GM21786 (cell line): Measurements from ENCODE around the gene FSCN2.
"Not testable (repeated sequence)": the region's sequence is repeated elsewhere in the genome, so short reads cannot be mapped to it uniquely, and the experiment has no call there.

Source experiments
- ATAC-seq: cut with Tn5 transposase; IDR thresholded peaks from one replicate; pipeline ENCODE4 v1.9.1; 2021; ENCODE audit not compliant: unreplicated experiment

Gene FSCN2

DNA sequence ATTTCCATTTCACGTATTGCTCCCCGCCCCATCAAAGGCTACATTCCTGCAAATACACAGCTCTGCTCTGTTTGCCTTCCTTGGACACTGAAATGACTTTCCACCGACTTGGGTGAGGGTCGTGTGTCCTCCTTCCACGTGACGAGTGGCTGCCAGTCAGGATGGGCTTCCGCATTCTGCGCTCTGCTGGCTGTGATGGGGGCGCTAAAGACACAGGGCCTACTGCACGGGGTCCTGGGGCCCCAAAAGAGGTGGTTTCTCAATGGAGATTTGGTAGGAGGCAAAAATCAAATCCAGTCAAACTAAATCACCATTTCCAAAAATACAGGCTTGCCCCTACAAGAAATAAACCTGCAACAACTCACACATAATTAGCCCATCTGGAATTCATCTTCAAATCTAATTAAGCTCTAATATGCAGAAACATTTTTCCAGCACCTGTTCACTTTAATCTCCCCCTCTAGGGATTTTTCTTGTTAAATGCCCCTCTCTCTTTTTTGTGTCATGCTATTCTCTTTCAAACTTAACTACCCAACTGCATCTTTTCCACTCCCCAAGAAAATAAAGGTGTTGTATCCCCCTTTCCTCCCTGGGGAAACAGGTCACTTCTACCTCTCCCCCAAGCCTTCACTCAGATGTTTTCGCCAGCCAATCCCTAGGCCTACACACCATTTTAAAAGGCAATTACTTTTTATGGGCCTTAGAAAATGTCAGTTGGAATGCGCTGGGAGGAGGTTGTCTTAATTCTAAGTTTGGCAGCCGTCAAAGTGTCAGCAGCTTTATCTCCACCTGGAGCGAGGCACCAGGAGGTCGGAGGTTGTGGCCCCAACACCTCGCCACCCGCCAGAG is 45.8 kb downstream of the FSCN2 start:
- no peak for ATAC-seq

DNA sequence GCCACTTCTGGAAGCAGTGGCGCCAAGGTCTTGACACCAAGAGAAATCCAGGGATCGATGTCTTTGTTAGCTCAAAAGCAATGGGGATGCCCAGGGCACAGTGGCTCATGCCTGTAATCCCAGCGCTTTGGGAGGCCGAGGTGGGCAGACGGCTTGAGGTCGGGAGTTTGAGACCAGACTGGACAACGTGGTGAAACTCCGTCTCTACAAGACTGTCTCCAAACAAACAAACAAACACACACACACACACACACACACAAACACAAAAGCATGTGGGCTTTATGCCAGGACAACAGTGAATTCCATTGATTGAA is 46.4 kb downstream of the FSCN2 start:
- ATAC-seq = no peak

DNA sequence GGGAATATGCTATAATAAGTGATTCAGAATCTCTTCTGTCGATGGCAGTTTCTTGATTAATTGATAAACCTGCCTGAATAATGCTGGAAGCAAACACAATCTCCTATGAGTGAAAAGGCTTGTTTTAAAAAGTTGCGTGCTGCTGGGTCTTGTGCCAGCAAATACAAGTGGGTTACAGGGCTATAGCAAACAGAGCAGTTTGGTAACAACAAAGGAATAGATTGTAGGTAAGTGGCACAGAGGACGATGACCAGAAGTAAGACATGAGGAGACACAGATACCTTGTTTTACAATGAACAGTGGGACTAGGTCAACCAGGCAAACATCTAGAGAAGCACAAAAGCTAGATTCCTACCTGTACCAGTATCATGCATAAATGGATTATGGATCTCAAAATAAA is 47.7 kb downstream of the FSCN2 start:
- ATAC-seq = no peak

DNA sequence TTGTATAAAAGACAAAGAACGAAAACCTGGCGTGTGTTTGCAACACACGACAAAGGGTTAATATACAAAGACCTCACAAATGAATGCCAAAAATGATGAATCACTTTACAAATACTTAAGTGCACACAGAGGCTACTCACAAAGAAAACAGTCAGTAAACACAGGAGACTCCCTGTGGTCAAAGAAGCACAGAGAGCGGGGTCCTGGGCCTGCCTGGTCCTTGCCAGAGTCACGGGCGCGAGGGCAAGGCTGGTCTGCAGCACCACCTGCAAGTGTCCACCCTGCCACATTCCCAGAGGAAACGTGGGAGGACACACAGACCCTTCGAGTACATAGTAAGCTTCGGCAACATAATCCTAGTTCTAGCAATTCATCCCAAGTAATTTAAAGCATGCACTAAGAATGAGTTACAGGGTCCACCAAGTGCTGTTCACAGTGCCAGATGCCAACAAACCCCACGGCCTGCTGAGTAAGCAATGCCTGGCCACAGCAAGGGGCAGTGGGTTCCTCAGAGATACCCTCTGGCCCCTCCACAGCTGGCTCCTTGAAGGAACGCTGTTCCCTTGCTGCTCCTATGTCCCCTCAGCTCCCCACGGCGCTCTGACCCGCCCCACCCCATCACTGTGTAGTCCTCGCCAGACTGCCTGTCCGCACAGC is 48.6 kb downstream of the FSCN2 start:
- ATAC-seq = no peak

DNA sequence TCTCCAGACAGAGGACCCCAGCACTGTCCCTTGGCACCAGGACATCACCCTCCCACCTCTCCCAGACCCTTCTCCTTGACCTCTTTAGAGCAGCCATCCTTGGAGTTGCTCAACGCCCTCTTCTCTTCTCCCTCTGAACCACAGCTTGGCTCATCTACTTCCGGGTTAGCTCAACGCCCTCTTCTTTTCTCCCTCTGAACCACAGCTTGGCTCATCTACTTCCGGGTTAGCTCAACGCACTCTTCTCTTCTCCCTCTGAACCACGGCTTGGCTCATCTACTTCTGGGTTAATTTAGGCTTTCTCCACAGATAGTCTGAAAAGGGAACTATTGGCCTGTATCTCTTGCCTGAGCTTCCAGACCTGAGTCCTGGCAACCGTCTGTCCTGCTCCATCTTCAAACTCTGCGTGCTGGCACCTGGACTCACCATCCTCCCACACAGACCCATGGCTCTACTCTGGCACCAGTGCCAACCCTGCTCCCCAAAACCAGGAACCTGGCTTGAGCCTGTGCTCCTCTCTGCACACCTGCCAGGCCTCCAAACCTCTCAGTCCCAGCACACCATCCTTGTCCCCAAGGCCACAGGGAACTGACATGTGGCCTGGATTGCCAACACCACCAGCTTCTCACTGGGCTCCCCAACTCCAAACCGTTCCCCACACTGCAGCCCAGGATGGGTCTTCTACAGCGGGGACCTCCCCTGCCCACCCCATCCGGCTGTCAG is 49.3 kb downstream of the FSCN2 start:
- no peak for ATAC-seq

DNA sequence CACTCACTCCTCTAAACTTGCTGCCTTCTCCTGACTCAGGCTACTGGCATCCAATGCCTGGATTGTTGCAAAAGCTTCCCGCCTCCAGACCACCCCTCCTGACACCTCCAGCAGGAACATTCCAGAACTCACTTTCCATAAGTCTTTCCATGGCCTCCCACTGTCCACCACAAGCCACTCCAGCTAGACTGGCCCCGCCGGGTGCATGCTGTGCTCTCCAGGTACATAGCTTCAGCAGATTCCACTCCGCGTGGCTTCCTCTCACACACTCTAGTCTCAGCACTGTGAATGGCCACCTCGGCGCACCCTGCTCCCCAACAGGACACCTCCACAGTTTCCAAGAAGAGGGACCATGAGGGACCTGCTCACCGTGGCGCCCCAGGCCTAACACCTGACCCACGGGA is 49.9 kb downstream of the FSCN2 start:
- no peak for ATAC-seq

DNA sequence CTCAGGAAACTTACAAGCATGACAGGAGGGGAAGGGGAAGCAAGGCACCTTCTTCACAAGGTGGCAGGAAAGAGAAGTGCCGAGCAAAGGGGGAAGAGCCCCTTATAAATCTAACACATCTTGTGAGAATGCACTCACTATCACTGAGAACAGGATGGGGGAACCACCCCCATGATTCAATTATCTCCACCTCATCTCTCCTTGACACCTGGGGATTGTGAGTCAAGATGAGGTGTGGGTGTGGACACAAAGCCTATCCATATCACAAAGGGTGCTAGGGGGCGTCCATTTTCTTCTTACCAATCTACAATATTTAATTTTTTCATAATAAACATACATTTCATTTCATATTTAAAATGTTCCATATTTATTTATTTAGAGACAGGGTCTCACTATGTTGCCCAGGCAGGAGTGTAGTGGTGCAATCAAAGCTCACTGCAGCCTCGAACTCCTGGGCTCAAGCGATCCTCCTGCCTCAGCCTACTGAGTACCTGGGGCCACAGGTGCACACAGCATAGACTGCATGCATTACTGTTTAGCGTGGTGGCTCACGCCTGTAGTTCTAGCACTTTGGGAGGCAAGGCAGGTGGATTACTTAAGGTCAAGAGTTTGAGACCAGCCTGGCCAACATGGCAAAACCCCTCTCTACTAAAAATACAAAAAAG is 50.5 kb downstream of the FSCN2 start:
- ATAC-seq = no peak

DNA sequence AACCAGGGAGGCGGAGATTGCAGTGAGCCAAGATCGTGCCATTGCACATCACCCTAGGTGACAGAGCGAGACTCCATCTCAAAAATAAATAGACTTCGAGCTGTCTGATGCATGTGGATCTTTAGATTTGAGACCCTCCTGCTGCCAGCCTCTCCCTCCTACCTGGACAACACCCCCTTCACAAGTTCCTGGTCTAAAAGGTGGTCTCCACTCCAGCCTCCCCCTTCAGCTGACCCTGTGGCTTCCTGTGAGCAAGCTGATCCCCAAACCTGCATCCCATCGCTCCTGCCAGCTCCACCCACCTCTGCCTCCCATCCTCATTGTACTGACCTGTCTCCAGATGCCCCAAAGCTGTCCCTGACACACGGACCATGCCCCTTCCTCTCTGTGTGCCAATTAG is 51.1 kb downstream of the FSCN2 start:
- ATAC-seq = no peak

DNA sequence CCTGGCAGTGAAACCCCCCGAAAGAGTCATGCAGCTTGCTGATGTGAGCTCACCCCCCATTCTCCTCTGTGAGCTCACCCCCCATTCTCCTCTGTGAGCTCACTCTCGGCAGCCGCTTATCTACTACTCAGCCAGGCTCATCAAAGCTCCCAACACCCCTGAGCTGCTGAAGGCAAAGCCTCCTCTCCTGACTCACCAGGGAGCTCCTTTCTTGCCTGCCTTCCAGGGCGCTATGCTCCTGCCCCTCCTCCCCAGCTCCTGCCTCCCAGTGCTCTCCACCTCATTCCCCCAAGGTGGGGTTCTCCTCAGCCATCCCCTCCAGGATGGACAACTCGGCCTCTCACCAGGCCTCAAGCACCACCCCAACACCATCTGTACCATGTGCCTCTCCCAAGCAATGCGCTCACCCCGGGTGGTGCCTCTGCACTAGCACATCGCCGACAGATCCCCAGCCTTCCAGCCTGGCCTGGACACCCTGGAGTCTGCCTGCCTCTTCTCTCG is 51.7 kb downstream of the FSCN2 start:
- no peak for ATAC-seq

DNA sequence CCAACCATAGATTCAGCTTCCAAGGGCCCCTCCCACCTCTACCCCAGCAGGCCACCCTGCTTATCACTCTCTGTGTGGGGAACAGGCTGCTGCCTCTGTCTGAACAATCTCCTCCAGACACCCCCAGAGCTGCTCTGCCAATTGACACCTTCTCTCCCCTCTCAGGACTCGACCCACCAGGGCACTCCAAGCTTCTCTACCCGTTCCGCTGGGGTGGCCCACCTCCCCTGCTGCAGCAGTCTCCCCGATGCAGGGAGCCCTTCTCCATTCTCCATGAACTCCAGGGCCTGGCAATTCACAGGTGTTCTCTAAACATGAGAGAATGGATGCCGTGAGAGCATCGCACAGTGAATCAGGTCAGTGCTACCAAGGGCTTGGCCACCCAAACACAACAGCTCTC is 52.3 kb downstream of the FSCN2 start:
- no peak for ATAC-seq

DNA sequence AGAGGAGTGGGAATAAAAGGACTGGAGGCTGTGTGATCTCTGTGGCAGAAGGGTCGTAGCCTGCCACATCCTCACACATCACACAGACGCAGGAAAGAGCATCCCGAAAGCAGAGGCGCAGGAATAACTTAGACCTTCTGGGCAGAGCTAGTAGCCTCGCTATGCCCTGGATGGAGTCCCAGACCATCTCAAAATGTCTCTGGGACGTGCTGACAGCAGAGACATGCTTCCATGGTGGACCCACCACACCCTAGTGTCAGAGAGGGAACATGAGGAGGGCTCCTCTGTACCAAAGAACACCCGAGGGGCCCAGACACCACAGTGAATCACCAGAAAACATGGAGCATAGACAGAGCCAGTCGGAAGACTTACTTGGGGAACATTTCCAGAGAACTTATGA is 53.6 kb downstream of the FSCN2 start:
- ATAC-seq = no peak

DNA sequence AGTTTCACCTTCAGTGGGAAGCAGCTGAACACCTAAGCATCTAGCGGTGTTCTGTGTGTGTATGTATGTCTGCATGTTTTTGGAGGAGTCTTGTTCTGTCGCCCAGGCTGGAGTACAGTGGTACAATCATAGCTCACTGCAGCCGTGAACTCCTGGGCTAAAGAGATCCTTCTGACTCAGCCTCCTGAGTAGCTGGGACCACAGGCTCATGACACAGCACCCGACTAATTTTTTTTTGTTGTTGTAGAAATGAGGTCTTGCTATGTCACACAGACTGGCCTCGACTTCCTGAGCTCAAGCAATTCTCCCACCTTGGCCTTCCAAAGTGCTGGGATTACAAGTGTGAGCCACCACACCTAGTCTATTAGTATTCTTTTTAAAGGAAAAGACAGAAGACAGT is 54.2 kb downstream of the FSCN2 start:
- ATAC-seq = no peak

DNA sequence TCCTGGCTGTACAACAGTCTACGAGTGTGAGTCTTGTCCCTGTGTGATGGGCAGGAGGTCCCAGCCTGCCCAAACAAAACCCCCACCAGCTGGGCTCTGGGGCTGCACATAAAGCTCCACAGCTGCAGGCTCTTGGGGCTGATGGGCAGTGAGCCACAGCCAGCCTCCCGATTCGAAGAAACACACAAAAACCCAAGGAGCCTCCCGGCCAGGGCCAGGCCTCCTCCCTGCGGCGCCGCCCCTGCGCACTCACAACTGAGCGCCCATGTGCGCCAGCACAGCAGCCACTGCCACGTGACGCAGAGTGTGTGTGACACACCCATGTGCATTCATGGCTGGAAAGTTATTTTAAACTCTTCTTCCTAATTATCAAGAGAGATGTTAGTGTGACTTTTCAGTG is 54.6 kb downstream of the FSCN2 start:
- ATAC-seq = no peak

DNA sequence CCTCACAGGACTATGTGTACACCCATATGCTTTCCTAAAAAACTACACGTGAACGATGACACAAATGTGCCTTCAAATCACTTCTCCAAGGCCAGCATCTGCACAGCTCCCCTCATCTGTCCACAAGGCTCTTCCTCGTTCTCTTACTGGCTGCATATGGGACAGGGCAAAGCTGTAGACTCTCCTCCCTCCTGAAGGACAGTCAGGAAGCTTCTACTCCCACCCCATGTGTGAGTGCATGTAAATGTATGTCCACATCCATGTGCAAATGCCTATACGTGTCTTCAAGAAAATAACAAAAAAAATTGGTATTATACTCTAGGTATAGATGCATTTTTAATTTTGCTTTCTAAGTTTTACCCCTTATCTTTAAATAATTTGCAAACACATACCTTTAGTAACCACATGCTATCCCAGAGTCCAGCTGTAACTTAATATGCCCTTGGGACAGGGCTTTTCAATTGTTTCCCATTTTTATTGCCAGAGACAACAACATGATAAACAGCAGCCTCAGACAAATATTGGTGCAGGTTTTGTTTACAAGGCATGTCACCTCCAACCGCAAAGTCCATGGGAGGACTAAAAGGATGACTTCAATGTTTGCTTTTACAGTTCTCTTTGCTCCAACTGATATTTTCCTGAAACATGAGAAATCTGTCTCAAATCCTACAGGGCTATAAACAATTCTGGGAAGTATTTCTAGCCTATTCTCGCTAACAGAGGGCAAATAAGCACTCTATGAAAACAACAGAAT is 55.6 kb downstream of the FSCN2 start:
- no peak for ATAC-seq

DNA sequence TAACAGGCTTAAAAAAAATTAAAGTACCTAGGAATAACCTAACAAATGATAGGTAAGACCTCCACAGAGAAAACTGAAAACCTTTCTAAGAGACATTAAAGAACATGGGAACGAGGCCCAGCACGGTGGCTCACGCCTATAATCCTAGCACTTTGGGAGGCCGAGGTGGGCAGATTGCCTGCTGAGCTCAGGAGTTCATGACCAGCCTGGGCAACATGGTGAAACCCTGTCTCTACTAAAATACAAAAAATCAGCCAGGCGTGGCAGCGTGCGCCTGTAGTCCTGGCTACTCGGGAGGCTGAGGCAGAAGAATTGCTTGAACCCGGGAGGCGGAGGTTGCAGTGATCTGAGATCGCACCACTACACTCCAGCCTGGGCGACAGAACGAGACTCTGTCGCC is 56.6 kb downstream of the FSCN2 start:
- not testable (repeated sequence) for ATAC-seq

DNA sequence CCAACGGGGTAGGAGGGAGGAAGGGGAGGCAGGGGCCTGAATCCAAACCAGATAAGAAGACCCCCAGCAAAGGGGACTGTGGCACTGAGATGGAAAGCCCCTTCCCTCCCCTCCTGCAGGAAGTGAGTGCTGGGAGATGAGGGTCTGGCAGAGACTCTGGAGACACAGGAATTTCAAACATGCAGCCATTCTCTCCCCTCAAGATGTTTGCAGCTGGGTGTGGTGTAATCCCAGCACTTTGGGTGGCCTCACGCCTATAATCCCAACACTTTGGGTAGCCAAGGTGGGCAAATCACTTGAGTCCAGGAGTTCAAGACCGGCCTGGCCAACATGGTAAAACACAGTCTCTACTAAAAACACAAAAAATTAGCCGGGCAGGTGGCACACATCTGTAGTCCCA is 57.9 kb downstream of the FSCN2 start:
- ATAC-seq = no peak
